ENCODE data around the gene SLC1A5.

SLC1A5 gene

GRCh38 chr19:46755853-46756543, 32.4 kb downstream of the SLC1A5 start:
- TF ChIP-seq ZFP69B (tag by site-specific recombination; IDR thresholded peaks at IDR 0.05) (no peak), ATF2 (tag by site-specific recombination; IDR thresholded peaks at IDR 0.05; ENCODE audit: low read depth) (no peak), OVOL3 (tag by site-specific recombination; IDR thresholded peaks at IDR 0.05) (no peak), SP7 (tag by site-specific recombination; IDR thresholded peaks at IDR 0.05) (no peak), ZNF837 (tag by site-specific recombination; IDR thresholded peaks at IDR 0.05) (no peak), ZNF24 (tag by site-specific recombination; IDR thresholded peaks at IDR 0.05) (no peak), HOXD13 (CRISPR knock-in tag; IDR thresholded peaks at IDR 0.05; ENCODE audit: borderline replicate concordance) (no peak), ZNF518A (tag by site-specific recombination; conservative IDR thresholded peaks at IDR 0.05; ENCODE audit: low read depth) (no peak), ZFP41 (tag by site-specific recombination; IDR thresholded peaks at IDR 0.05; ENCODE audit: borderline replicate concordance) (no peak), ZNF544 (tag by site-specific recombination; IDR thresholded peaks at IDR 0.05) (no peak), ZBTB49 (tag by site-specific recombination; IDR thresholded peaks at IDR 0.05; ENCODE audit: low read depth) (no peak), ZNF354C (tag by site-specific recombination; IDR thresholded peaks at IDR 0.05; ENCODE audit: borderline replicate concordance, low read depth) (no peak), SCRT1 (tag by site-specific recombination; IDR thresholded peaks at IDR 0.05; ENCODE audit: borderline replicate concordance) (no peak), ZNF391 (tag by site-specific recombination; IDR thresholded peaks at IDR 0.05; ENCODE audit: borderline replicate concordance, low read depth) (no peak), ZNF600 (tag by site-specific recombination; IDR thresholded peaks at IDR 0.05) (no peak), ZNF610 (tag by site-specific recombination; IDR thresholded peaks at IDR 0.05; ENCODE audit: borderline replicate concordance) (no peak), ZNF48 (tag by site-specific recombination; IDR thresholded peaks at IDR 0.05) (no peak), ZNF580 (tag by site-specific recombination; IDR thresholded peaks at IDR 0.05) (no peak), ZNF302 (tag by site-specific recombination; IDR thresholded peaks at IDR 0.05; ENCODE audit: low read depth) (no peak), ZNF785 (tag by site-specific recombination; IDR thresholded peaks at IDR 0.05) (no peak)
- CTCF ChIA-PET, result interaction anchor here (0.6 to 3.1 kb wide), 14 partner anchors 12 to 579 kb away, joined by 3 to 83 read pairs (median 6); no protein-coding TSS in a partner anchor
- POLR2A ChIA-PET, result interaction anchor here (2.6 kb wide), 1 partner anchor 28 kb away, joined by 9 read pairs; no protein-coding TSS in a partner anchor
- H3K27ac ChIP-seq (ENCODE audit: extremely low read depth, low read depth, low read length), result no peak overlapping the region
- no peaks in the 10 kb centered on the region for H3K9me3 ChIP-seq (ENCODE audit: control insufficient read depth, insufficient read depth, low read depth, low read length)
- peaks cover 3% of the 10 kb centered on the region for H3K4me1 ChIP-seq (ENCODE audit: control insufficient read depth, insufficient read depth, low read length)
- H3K4me3 ChIP-seq (ENCODE audit: low read depth, low read length), result no peak overlapping the region
- peaks cover 21 to 33% of the 10 kb centered on the region in 2 experiments; a peak in 2 of 3 replicates for H3K36me3 ChIP-seq (ENCODE audit: control insufficient read depth in 2 of 2, insufficient read depth in 1 of 2, low read length in 2 of 2)

Data from HEK293 (cell line).